K562 (cell line): Measurements from ENCODE around the gene SLC4A3. TPM values are rescaled to one million over a fixed set of nuclear protein-coding genes. Genes with fewer than 3 reads are reported as not detected.

ENCODE experiments used
- BDP1 ChIP-seq: IDR thresholded peaks from 3 replicates; pipeline ENCODE4 v1.6.1; 2011; ENCODE audit not compliant: insufficient read length, insufficient read depth
- CXXC5 ChIP-seq: fragments of 250-450 bp; sonication (Bioruptor Pico); IDR thresholded peaks from 2 replicates; pipeline ENCODE4 v1.8.0; 2022; ENCODE audit warnings: inconsistent platforms, mild to moderate bottlenecking, moderate library complexity
- DACH1 ChIP-seq: fragments of 450-650 bp; IDR thresholded peaks from 2 replicates; pipeline ENCODE4 v1.6.1; 2018; ENCODE audit not compliant: partially characterized antibody
- HBP1 ChIP-seq: fragments of 450-650 bp; formaldehyde crosslinking; IDR thresholded peaks from 2 replicates; pipeline ENCODE4 v1.4.0; 2022; ENCODE audit warnings: missing genetic modification characterization
- HDAC3 ChIP-seq: fragments of 450-650 bp; IDR thresholded peaks from 2 replicates; pipeline ENCODE4 v1.6.1; 2018; ENCODE audit warnings: borderline replicate concordance, mild to moderate bottlenecking, moderate library complexity; ENCODE audit not compliant: partially characterized antibody
- HLTF ChIP-seq: fragments of 450-650 bp; IDR thresholded peaks from 2 replicates; pipeline ENCODE4 v1.6.1; 2016
- KLF16 ChIP-seq: IDR thresholded peaks from 2 replicates; pipeline ENCODE4 v1.6.1; 2016; ENCODE audit warnings: antibody characterized with exemption
- MCM2 ChIP-seq: fragments of 450-650 bp; IDR thresholded peaks from 2 replicates; pipeline ENCODE4 v1.6.1; 2017; ENCODE audit warnings: low read depth, mild to moderate bottlenecking
- MNT ChIP-seq, 2 experiments: fragments of 450-650 bp; conservative IDR thresholded peaks; 2 replicates each; pipeline ENCODE4 v1.6.1; 2017; ENCODE audit warnings: mild to moderate bottlenecking in 2 of 2, moderate library complexity in 2 of 2
- NCOR1 ChIP-seq: fragments of 450-650 bp; IDR thresholded peaks from 2 replicates; pipeline ENCODE4 v1.6.1; 2016; ENCODE audit warnings: mild to moderate bottlenecking, moderate library complexity
- NUFIP1 ChIP-seq: fragments of 450-650 bp; IDR thresholded peaks from 2 replicates; pipeline ENCODE4 v1.6.1; 2018; ENCODE audit not compliant: partially characterized antibody
- PATZ1 ChIP-seq: fragments of 250-450 bp; sonication (Bioruptor Pico); IDR thresholded peaks from 2 replicates; pipeline ENCODE4 v1.5.0; 2020; ENCODE audit warnings: mild to moderate bottlenecking, borderline replicate concordance
- PBX2 ChIP-seq, 2 experiments: IDR thresholded peaks in 1 of 2; conservative IDR thresholded peaks in 1 of 2; 2 replicates each; pipeline ENCODE4 v1.6.1; 2016; ENCODE audit warnings: low read depth in 2 of 2, mild to moderate bottlenecking in 1 of 2, missing compliant biosample characterization in 1 of 2, missing genetic modification characterization in 1 of 2, moderate library complexity in 1 of 2
- RBM25 ChIP-seq: fragments of 200-400 bp; formaldehyde crosslinking; IDR thresholded peaks from 2 replicates; pipeline ENCODE4 v1.6.1; 2018; ENCODE audit warnings: low read length, low read depth, moderate library complexity; ENCODE audit not compliant: severe bottlenecking
- TEAD4 ChIP-seq, 2 experiments: sonication (generic) in 1 of 2; formaldehyde crosslinking in 1 of 2; IDR thresholded peaks; 2 replicates each; pipeline versions ENCODE4 v1.6.1 to v1.8.0; 2012 to 2022; ENCODE audit warnings: borderline replicate concordance in 1 of 2, inconsistent platforms in 1 of 2, low read length in 1 of 2, mild to moderate bottlenecking in 1 of 2, missing genetic modification reagents in 1 of 2
- ZBTB7A ChIP-seq: IDR thresholded peaks from 2 replicates; pipeline ENCODE4 v1.6.1; 2011; ENCODE audit warnings: low read depth, mild to moderate bottlenecking, low read length, moderate library complexity, borderline replicate concordance; ENCODE audit not compliant: control insufficient read depth
- ZBTB9 ChIP-seq: fragments of 450-650 bp; formaldehyde crosslinking; IDR thresholded peaks from 2 replicates; pipeline ENCODE4 v1.4.0; 2020; ENCODE audit warnings: mild to moderate bottlenecking, moderate library complexity
- polyA plus RNA-seq, 8 experiments: library from polyadenylated mRNA; depleted of rRNA in 4 of 8; stranded (reverse) in 5 of 8; unstranded in 3 of 8; fragments of >200 nt; fragmentation: Nextera tagmentation in 2 of 8; fragmentation: Illumina TruSeq in 1 of 8; extraction: Ambion mirVana in 2 of 8; extraction: Trizol in 1 of 8; gene quantifications; 2 replicates each; pipeline versions ENCODE4 v1.2.1 to v1.2.3, GENCODE V29; 2011 to 2014; ENCODE audit warnings: inconsistent platforms in 1 of 8, missing spikeins in 1 of 8
- total RNA-seq, 7 experiments: library from RNA; depleted of rRNA in 6 of 7; stranded (reverse); fragments of >200 nt in 6 of 7; fragmentation: Illumina TruSeq in 2 of 7; extraction: Trizol in 2 of 7; gene quantifications; 2 replicates each; pipeline versions ENCODE4 v1.2.1 to v1.2.3, GENCODE V29; 2011 to 2021; ENCODE audit warnings: low replicate concordance in 1 of 7

Gene SLC4A3
- total and polyA plus RNA-seq, 9 of the 15 experiments (the other 6 are each of a cell fraction or from before 2014, with no cell fraction given): 0.04 to 0.31 (median 0.16) TPM; not detected in 5

GRCh38 chr2:219661197-219661954, 33.9 kb downstream of the SLC4A3 start (continued):
- TF ChIP-seq TEAD4 (IDR thresholded peaks at IDR 0.05; ENCODE audit: low read length): peak; percentile 91
- no peak for TF ChIP-seq TEAD4 (CRISPR knock-in tag; IDR thresholded peaks at IDR 0.05; ENCODE audit: borderline replicate concordance)
- TF ChIP-seq HBP1 (CRISPR knock-in tag): no peak
- peak; percentile 41; the same call in 1 of the 2 replicates for TF ChIP-seq ZBTB7A
- 0 out of 4 replicates have a peak, but pooled peaks of 1 of the 2 experiments have one; percentile 37 for TF ChIP-seq MNT (conservative IDR thresholded peaks at IDR 0.05)
- no peak for TF ChIP-seq MCM2
- peak; percentile 63 for TF ChIP-seq DACH1
- TF ChIP-seq PATZ1: no peak
- TF ChIP-seq NCOR1: peak; percentile 77
- TF ChIP-seq HLTF: peak; percentile 89
- no peak for TF ChIP-seq BDP1
- TF ChIP-seq NUFIP1: no peak
- TF ChIP-seq ZBTB9 (CRISPR knock-in tag): no peak
- peak; percentile 33; the same call in 1 of the 2 replicates for TF ChIP-seq KLF16
- no peak for TF ChIP-seq PBX2 (CRISPR knock-in tag; IDR thresholded peaks at IDR 0.05; ENCODE audit: low read depth)
- peak; percentile 52; the same call in 1 of the 2 replicates for TF ChIP-seq PBX2 (tag; conservative IDR thresholded peaks at IDR 0.05; ENCODE audit: low read depth)
- TF ChIP-seq RBM25: peak; percentile 7
- TF ChIP-seq CXXC5 (CRISPR knock-in tag): peak; percentile 34; the same call in 1 of the 2 replicates
- TF ChIP-seq HDAC3: peak; percentile 21
